Measurements from ENCODE around the gene CAMTA1.
"Not testable (repeated sequence)": the region's sequence is repeated elsewhere in the genome, so short reads cannot be mapped to it uniquely, and the experiment has no call there.

CAMTA1 gene

DNA sequence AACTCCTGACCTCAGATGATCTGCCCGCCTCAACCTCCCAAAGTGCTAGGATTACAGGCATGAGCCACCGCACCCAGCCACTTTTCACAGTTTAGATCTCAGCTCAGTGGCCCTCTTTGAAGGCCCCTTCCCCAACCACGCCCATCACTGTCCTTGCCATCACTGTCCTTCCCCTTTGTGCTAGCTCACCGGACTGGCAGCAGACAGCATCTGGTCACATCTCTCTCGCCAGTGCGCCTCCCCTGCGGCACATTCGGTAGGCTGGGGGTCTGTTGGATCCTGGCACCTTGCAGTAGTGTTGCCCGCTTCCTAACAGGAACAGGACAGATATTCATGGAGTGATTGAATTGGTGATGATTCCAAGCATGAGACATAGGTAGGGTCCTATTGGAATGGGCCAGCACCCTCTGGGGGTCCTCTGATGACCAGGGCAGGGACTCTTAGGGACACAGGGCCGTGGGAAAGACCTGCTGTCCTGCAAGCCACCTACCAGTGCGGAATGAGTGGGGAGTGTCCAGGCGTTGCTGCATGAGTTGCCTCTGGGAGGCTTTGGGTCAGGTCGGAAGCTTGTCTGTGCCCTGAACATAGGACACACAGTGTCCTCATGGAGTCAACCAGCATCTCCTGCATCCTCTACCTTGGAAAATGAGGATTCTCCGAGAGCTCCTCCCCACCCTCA is 807.0 kb downstream of the CAMTA1 start:
- Histone ChIP-seq H3K4me1 (ENCODE audit: insufficient read depth, low read length) (no peaks in the 10 kb centered on the region), H3K4me3 (ENCODE audit: low read length) (no peak overlapping the region), H3K9ac (ENCODE audit: low read depth, low read length) (no peak overlapping the region), H3K36me3 (ENCODE audit: insufficient read depth, low read depth, low read length) (no peaks in the 10 kb centered on the region), H3K27me3 (ENCODE audit: insufficient read depth, low read length) (no peaks in the 10 kb centered on the region), H3K9me3 (ENCODE audit: insufficient read depth, low read depth, low read length) (no peaks in the 10 kb centered on the region), H3K27ac (ENCODE audit: low read length) (no peak overlapping the region)

DNA sequence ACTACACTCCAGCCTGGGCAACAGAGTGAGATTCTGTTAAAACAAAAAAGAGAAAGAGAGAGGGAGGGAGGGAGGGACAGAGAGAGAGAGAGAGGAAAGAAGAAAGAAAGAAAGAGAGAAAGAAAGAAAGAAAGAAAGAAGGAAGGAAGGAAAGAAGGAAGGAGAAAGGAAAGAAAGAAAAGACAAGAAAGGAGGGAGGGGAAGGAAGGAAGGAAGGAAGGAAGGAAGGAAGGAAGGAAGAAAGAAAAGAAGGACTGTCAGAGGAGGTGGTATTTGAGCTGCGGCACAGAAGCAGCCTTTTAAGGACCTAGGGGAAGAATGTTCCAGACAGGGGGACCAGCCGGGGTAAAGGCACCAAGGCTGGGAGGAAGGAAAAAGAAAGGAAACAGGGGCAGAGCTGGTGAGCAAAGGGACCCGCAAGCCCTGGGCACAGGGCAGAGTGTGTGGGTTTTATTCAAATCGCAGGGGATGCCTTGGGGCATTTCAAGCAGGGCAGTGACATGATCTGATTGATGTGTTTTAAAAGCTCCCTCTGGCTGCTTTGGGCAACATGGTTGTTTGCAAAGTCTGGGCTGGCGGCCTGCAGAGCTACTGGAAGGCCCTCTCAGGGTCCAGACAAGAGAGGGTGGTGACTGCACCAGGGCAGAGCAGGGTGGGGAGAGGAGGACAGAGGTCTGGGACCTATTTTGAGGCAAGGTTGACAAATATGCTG is 808.9 kb downstream of the CAMTA1 start:
- Histone ChIP-seq H3K4me3 (ENCODE audit: low read length) (no peak overlapping the region), H3K9me3 (ENCODE audit: insufficient read depth, low read depth, low read length) (no peaks in the 10 kb centered on the region), H3K27ac (ENCODE audit: low read length) (no peak overlapping the region), H3K9ac (ENCODE audit: low read depth, low read length) (no peak overlapping the region), H3K27me3 (ENCODE audit: insufficient read depth, low read length) (no peaks in the 10 kb centered on the region), H3K36me3 (ENCODE audit: insufficient read depth, low read depth, low read length) (no peaks in the 10 kb centered on the region), H3K4me1 (ENCODE audit: insufficient read depth, low read length) (no peaks in the 10 kb centered on the region)

DNA sequence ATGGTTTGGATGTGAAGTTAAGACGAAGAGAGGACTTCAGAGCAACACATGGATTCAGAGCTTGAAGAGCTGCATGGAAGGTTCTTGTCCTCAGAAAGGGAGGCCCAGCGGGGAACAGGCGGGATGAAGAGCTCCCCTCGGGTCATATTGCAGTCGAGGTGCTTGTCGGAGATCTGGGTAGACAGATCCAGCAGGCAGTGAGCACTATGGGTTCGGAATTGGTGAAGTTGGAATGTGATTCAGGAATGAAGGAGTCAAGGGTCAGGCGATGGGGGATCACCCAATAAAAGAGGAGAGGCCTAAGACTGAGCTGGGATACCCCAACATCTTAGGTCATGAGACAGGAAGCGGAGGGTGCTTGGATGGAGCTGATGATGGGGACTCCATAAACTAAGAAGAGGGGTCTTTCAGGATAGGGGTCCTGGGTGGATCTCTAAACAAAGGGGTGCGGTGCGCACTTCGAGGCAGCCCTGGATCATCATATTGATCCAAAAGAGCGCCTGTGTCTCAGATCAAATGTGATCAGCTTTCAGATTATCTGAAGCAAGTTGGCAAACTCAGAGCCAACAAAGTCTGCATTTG is 809.6 kb downstream of the CAMTA1 start:
- H3K9ac ChIP-seq (ENCODE audit: low read depth, low read length), result no peak overlapping the region
- H3K36me3 ChIP-seq (ENCODE audit: insufficient read depth, low read depth, low read length), result no peaks in the 10 kb centered on the region
- no peak overlapping the region for H3K4me3 ChIP-seq (ENCODE audit: low read length)
- no peaks in the 10 kb centered on the region for H3K27me3 ChIP-seq (ENCODE audit: insufficient read depth, low read length)
- no peaks in the 10 kb centered on the region for H3K9me3 ChIP-seq (ENCODE audit: insufficient read depth, low read depth, low read length)
- no peaks in the 10 kb centered on the region for H3K4me1 ChIP-seq (ENCODE audit: insufficient read depth, low read length)
- no peak overlapping the region for H3K27ac ChIP-seq (ENCODE audit: low read length)

DNA sequence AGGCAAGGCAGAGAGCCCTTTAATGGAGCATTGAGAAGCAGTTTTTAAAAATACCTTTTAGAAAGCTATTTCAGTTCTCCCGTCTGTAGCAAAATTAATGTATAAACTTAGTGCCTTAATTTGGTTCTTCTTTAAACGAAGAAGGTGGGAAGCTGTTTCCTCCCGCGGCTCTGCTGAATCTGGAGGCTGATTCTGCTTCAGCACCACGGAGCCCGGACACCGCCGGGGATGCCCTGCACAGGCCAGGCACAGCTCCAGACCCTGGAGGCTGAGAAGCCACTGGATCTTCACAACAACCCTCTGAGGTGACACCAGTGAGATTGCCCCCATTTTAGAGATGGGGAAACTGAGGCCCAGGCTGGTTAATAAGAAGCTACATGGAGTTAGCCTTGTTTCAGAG is 810.1 kb downstream of the CAMTA1 start:
- Histone ChIP-seq H3K4me1 (ENCODE audit: insufficient read depth, low read length) (no peaks in the 10 kb centered on the region), H3K36me3 (ENCODE audit: insufficient read depth, low read depth, low read length) (no peaks in the 10 kb centered on the region), H3K27ac (ENCODE audit: low read length) (no peak overlapping the region), H3K9ac (ENCODE audit: low read depth, low read length) (no peak overlapping the region), H3K9me3 (ENCODE audit: insufficient read depth, low read depth, low read length) (no peaks in the 10 kb centered on the region), H3K27me3 (ENCODE audit: insufficient read depth, low read length) (no peaks in the 10 kb centered on the region), H3K4me3 (ENCODE audit: low read length) (no peak overlapping the region)

DNA sequence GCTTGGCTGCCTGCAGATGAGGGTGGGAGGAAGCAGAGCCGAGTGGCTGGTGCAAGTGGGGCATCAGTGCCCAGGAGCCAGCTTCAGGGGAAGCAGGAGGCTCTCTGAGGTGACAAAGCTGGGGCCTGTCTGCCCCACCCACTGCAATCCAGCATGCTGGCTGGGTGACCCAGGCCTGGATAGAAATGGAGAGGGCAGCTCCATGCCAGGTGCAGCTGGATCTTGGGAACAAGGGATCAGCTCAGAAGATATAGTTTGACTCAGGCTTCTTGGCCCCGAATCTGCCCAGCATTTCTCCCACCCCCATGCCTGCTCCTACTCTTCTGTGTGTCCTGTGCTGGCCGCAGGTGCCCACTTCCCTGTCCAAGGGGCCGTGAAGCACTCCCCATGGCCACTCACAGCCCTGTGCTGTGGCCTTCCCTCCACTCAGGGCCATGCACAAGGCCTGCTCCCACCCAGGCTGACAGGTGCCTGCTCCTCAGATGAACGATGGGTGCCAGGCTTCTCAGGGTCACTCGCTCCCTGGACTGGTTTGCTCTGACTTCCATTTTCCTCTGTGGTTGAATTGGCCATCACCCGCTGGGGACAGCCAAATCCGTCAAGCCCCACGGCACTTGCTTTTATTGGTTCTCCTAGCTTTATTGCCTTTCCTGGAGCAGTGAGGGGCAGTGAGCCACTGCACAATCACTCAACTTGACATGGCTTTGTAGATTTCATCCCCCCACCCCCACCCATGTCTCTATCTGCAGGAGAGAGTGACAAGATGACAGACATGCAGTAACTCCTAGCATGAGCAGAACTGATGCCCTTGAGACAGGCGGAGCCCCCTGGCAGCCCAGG is 811.1 kb downstream of the CAMTA1 start:
- Histone ChIP-seq H3K9ac (ENCODE audit: low read depth, low read length) (no peak overlapping the region), H3K4me1 (ENCODE audit: insufficient read depth, low read length) (no peaks in the 10 kb centered on the region), H3K27ac (ENCODE audit: low read length) (no peak overlapping the region), H3K36me3 (ENCODE audit: insufficient read depth, low read depth, low read length) (no peaks in the 10 kb centered on the region), H3K4me3 (ENCODE audit: low read length) (no peak overlapping the region), H3K27me3 (ENCODE audit: insufficient read depth, low read length) (no peaks in the 10 kb centered on the region), H3K9me3 (ENCODE audit: insufficient read depth, low read depth, low read length) (no peaks in the 10 kb centered on the region)

DNA sequence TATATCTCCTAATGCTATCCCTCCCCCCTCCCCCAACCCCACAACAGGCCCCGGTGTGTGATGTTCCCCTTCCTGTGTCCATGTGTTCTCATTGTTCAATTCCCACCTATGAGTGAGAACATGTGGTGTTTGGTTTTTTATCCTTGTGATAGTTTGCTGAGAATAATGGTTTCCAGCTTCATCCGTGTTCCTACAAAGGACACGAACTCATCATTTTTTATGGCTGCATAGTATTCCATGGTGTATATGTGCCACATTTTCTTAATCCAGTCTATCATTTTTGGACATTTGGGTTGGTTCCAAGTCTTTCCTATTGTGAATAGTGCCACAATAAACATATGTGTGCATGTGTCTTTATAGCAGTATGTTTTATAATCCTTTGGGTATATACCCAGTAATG is 812.8 kb downstream of the CAMTA1 start:
- not testable (repeated sequence) for H3K36me3 ChIP-seq (ENCODE audit: insufficient read depth, low read depth, low read length); H3K4me3 ChIP-seq (ENCODE audit: low read length); H3K27ac ChIP-seq (ENCODE audit: low read length); H3K9ac ChIP-seq (ENCODE audit: low read depth, low read length); H3K4me1 ChIP-seq (ENCODE audit: insufficient read depth, low read length); H3K27me3 ChIP-seq (ENCODE audit: insufficient read depth, low read length); H3K9me3 ChIP-seq (ENCODE audit: insufficient read depth, low read depth, low read length)

DNA sequence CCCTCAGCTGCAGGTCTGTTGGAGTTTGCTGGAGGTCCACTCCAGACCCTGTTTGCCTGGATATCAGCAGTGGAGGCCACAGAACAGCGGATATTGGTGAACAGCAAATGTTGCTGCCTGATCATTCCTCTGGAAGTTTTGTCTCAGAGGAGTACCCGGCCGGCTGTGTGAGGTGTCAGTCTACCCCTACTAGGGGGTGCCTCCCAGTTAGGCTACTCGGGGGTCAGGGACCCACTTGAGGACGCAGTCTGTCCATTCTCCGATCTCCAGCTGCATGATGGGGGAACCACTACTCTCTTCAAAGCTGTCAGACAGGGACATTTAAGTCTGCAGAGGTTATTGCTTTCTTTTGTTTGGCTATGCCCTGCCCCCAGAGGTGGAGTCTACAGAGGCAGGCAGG is 819.7 kb downstream of the CAMTA1 start:
- H3K9ac ChIP-seq (ENCODE audit: low read depth, low read length); H3K36me3 ChIP-seq (ENCODE audit: insufficient read depth, low read depth, low read length): not testable (repeated sequence)

DNA sequence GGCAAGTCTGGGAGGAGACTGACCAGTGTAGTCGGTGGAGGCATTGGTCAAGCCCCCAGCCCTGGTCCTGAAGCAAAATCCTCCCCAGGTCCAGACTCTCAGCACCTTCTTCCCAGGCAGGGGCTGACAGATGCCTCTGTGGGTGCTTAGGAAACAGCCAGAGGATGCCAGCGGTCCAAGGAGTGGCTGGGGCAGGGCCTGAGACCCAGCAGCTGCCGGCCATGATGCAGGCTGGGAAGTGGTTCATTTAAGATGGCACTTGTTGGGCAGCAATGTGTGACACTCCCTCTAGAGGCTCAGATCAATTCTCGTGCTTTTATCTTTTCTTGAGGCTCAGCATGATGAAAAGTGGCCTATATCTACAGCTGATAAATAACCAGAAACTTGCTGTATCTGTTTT is 820.8 kb downstream of the CAMTA1 start:
- H3K9me3 ChIP-seq (ENCODE audit: insufficient read depth, low read depth, low read length), result peaks cover 8% of the 10 kb centered on the region
- no peaks in the 10 kb centered on the region for H3K36me3 ChIP-seq (ENCODE audit: insufficient read depth, low read depth, low read length)
- H3K4me1 ChIP-seq (ENCODE audit: insufficient read depth, low read length), result peaks cover 4% of the 10 kb centered on the region
- H3K9ac ChIP-seq (ENCODE audit: low read depth, low read length), result no peak overlapping the region
- H3K4me3 ChIP-seq (ENCODE audit: low read length), result no peak overlapping the region
- H3K27me3 ChIP-seq (ENCODE audit: insufficient read depth, low read length), result no peaks in the 10 kb centered on the region
- no peak overlapping the region for H3K27ac ChIP-seq (ENCODE audit: low read length)

More for the DNA sequence above, 819.7 kb downstream of the CAMTA1 start:
- H3K4me3 ChIP-seq (ENCODE audit: low read length); H3K27ac ChIP-seq (ENCODE audit: low read length); H3K9me3 ChIP-seq (ENCODE audit: insufficient read depth, low read depth, low read length); H3K4me1 ChIP-seq (ENCODE audit: insufficient read depth, low read length); H3K27me3 ChIP-seq (ENCODE audit: insufficient read depth, low read length): not testable (repeated sequence)

DNA sequence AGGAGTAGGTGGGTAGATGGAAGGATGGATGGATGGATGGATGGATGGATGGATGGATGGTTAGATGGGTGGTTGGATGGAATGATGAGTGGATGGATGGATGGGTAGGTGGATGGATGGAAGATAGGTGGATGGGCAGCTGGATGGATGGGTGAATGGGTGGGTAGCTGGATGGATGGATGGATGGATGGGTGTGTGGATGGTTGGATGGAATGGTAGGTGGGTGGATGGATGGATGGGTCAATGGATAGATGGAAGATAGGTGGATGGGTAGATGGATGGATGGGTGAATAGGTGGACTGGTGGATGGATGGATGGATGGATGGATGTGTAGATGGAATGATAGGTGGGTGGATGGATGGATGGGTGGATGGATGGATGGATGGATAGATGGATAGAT is 821.8 kb downstream of the CAMTA1 start:
- Histone ChIP-seq H3K27ac (ENCODE audit: low read length) (no peak overlapping the region), H3K9me3 (ENCODE audit: insufficient read depth, low read depth, low read length) (peaks cover 8% of the 10 kb centered on the region), H3K4me1 (ENCODE audit: insufficient read depth, low read length) (peaks cover 4% of the 10 kb centered on the region), H3K9ac (ENCODE audit: low read depth, low read length) (no peak overlapping the region), H3K36me3 (ENCODE audit: insufficient read depth, low read depth, low read length) (no peaks in the 10 kb centered on the region), H3K27me3 (ENCODE audit: insufficient read depth, low read length) (no peaks in the 10 kb centered on the region), H3K4me3 (ENCODE audit: low read length) (no peak overlapping the region)

DNA sequence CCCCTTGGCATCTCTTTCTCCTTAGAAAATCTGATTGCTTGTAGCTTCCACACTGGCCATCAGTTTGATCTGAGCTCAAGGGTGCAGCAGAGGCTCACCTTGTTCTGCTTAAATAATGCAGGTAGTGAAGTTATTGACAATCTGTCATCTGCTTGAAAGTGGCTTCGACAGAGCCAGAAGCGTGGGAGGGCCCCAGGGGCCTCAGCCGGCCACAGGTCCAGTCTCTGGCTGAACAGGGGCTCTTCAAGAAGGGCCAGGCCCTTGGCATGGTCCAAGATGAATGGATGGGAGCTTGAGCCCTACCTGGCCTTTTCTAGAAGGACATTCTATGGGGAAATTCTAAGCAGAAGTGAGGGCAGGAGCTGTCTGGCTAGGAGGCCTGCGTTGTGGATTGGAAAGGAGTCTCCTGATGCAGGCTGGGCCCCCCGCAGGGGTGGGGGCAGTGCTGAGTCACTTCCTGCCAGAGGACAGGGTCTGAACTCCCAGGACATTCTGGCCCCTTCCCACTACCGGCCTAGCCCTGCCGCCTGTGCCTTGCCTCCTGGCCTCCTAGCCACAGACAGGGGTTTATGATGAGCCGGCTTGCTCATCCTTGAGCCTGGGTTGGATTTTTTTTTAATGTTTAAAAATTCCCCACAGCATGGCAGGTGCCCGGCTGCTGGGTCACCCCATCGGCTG is 823.5 kb downstream of the CAMTA1 start:
- H3K27ac ChIP-seq (ENCODE audit: low read length), result no peak overlapping the region
- H3K36me3 ChIP-seq (ENCODE audit: insufficient read depth, low read depth, low read length), result no peaks in the 10 kb centered on the region
- H3K9ac ChIP-seq (ENCODE audit: low read depth, low read length), result 0 out of 2 replicates have a peak overlapping the region, but pooled peaks have one; percentile 25
- H3K27me3 ChIP-seq (ENCODE audit: insufficient read depth, low read length), result no peaks in the 10 kb centered on the region
- peaks cover 4% of the 10 kb centered on the region for H3K4me1 ChIP-seq (ENCODE audit: insufficient read depth, low read length)
- peaks cover 8% of the 10 kb centered on the region for H3K9me3 ChIP-seq (ENCODE audit: insufficient read depth, low read depth, low read length)
- H3K4me3 ChIP-seq (ENCODE audit: low read length), result no peak overlapping the region

DNA sequence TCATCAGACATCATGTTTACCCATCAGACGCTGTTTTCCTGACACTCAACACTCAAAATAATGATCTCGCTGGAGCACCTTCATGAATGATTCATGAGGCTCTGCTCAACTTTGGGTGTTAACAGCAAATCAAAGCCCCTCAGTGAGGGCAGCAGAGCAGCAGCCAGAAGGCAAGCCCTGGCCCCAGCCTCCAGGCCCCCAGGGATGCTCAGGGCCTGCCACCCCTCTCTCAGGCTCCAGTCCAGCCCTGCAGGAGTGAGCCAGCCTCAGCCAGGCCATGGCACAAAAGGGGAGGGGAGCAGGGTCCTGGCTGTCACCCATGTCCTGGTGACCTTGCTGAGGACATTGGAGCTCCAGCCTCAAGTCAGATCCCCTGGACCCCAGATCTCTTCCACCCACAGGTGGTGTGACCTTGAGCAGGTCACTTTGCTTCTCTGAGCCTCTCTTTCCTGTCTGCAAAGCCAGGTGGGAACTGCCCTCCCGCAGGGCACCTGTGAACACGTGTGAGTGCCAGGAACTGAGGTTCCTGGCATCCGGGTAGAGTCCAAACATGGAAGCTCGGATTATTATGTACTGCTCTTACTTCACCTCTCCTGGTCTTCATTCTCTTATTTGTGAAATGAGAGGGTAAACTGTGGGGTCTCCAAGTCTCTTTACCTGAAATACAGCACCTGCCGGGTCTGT is 824.2 kb downstream of the CAMTA1 start:
- no peaks in the 10 kb centered on the region for H3K27me3 ChIP-seq (ENCODE audit: insufficient read depth, low read length)
- no peak overlapping the region for H3K4me3 ChIP-seq (ENCODE audit: low read length)
- no peaks in the 10 kb centered on the region for H3K36me3 ChIP-seq (ENCODE audit: insufficient read depth, low read depth, low read length)
- peaks cover 8% of the 10 kb centered on the region for H3K9me3 ChIP-seq (ENCODE audit: insufficient read depth, low read depth, low read length)
- H3K4me1 ChIP-seq (ENCODE audit: insufficient read depth, low read length), result peaks cover 4% of the 10 kb centered on the region
- no peak overlapping the region for H3K9ac ChIP-seq (ENCODE audit: low read depth, low read length)
- H3K27ac ChIP-seq (ENCODE audit: low read length), result no peak overlapping the region
